HG03521 (cell line): ENCODE measurements around the gene PLEKHO1.
"Not testable (repeated sequence)": the region's sequence is repeated elsewhere in the genome, so short reads cannot be mapped to it uniquely, and the experiment has no call there.

ENCODE experiments used
- ATAC-seq: cut with Tn5 transposase; IDR thresholded peaks from one replicate; pipeline ENCODE4 v1.9.1; 2021; ENCODE audit warnings: mild to moderate bottlenecking, moderate library complexity; ENCODE audit not compliant: unreplicated experiment

Gene PLEKHO1

DNA sequence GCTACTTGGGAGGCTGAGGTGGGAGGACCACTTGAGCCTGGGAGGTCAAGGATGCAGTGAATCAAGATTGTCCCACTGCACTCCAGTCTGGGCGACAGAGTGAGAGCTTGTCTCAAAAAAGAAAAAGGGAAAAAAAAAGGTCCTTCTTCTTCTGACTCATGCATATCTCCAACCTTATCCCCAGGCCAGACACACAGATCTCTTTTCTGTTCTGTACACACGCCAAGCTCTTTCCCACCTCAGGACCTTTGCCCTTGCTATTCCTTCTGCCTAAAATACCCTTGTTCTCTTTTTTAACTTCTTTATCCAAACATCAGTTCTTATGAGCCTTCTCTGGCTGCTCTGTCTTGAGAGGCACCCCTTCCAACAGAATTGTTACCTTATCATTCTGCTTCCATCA lies 22.1 kb downstream of the PLEKHO1 start:
- ATAC-seq: no peak

GRCh38 chr1:150173141-150173585 lies 23.4 kb downstream of the PLEKHO1 start:
- ATAC-seq: no peak

- no peak for ATAC-seq
Observed at GRCh38 chr1:150176593-150176992, 26.9 kb downstream of the PLEKHO1 start.

DNA sequence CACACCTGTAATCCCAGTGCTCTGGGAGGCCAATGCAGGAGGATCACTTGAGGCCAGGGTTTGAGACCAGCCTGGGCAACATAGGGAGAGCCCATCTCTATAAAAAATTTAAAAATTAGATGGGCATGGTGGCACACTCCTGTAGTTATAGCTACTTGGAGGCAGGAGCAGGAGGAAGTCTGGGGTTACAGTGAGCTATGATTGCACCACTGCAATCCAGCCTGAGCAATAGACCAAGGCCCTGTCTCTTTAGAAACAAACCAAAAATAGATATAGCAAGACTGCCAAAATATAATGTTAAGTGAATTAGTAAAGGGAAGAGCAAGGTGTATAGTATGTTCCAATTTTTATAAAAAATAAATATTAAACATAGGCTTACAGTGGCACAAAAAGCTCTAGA lies 28.8 kb downstream of the PLEKHO1 start:
- ATAC-seq: no peak

- no peak for ATAC-seq
Observed at GRCh38 chr1:150179867-150180266, 30.2 kb downstream of the PLEKHO1 start.

DNA sequence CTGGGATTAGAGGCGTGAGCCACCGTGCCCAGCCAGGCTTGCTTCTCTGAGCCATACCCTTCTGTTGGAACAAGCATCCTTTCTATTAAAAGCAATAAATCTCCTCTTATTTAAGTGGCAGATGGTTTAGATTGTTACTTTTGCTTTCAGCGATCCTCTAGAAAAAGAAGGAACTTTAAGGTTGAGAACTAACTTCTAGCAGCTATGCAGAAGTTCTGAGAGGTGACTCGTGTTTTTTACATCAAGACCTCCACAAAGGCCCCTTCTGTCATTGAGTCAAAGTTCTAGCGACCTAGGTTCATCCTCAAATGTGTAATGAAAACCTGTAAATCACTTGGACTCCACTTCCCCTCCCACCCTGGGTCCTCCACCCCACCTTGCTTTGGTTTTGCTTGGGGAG lies 30.8 kb downstream of the PLEKHO1 start:
- ATAC-seq: no peak

- no peak for ATAC-seq
Observed at GRCh38 chr1:150182247-150182646, 32.5 kb downstream of the PLEKHO1 start.

DNA sequence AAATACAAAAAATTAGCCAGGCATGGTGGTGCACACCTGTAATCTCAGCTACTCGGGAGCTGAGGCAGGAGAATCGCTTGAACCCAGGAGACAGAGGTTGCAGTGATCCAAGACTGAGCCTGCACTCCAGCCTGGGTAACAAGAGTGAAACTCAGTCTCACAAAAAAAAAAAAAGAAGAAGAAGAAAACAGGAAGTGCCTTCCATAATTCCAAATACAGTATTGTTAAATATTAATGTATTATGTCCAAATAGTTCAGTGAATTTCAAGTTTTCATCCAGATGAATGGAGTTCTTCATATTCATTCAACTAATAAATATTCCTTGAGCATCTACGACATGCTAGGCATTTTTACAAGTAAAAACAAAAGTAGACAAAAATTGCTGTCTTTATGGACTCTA lies 33.3 kb downstream of the PLEKHO1 start:
- no peak for ATAC-seq

GRCh38 chr1:150185481-150185880 lies 35.8 kb downstream of the PLEKHO1 start:
- no peak for ATAC-seq

GRCh38 chr1:150186438-150186788 lies 36.7 kb downstream of the PLEKHO1 start:
- not testable (repeated sequence) for ATAC-seq

GRCh38 chr1:150186789-150187559 lies 37.3 kb downstream of the PLEKHO1 start:
- no peak for ATAC-seq

- no peak for ATAC-seq
Observed at GRCh38 chr1:150187560-150187931, 37.8 kb downstream of the PLEKHO1 start.

DNA sequence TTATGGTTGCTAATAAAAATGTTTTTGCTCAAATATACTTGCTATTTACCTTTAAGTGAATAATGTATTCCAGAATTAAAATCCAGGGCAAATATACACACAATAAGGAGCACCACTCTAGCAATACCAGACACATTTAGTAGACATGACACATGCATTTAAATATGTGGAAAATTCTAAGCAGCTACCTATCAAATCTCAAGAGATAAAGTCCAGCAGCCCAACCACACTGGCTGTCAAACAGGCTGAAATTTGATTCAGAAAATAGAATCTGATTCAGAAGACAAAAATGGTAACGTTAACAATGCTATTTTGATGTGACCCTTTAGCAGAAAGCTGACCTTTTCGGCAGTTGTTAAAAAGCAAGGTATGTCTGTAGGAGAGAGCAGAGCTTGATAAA lies 42.3 kb downstream of the PLEKHO1 start:
- ATAC-seq: no peak

GRCh38 chr1:150194381-150195031 lies 44.8 kb downstream of the PLEKHO1 start:
- ATAC-seq: no peak

GRCh38 chr1:150196417-150196816 lies 46.7 kb downstream of the PLEKHO1 start:
- no peak for ATAC-seq

DNA sequence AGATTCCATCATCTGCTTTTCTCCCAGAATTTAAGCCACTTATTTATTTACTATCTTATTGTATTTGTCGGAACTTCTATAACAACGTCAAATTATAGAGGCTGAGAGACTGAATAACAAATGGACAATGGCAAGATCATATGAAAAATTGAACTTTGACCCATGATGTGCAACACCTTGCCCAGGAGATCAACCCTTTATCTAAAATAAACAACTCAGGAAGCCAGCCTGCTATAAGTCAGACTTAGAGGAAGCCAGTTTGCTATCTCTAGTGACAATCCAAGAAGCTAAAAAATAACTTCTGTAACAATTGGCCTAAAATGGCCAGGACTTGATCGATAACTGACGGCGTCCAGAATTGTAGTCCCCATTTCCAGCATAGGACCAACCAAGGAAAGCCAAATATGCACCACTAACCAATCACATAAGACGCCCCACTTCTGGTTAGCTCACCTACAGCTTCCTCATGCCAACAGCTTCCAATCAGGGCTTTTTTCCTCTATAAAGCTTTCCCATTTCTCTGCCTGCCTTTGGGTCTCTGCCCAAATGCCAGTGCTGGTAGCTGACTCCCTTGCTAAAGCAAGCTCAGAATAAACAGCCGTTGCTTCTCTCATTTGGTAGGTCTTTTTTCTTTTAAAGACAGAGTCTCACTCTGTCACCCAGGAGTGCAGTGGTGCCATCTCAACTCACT lies 57.7 kb downstream of the PLEKHO1 start:
- no peak for ATAC-seq

- ATAC-seq: not testable (repeated sequence)
Observed at GRCh38 chr1:150208460-150208859, 58.7 kb downstream of the PLEKHO1 start.
